Tibial nerve (tissue), 4 donors: ENCODE results near the gene SLC38A11.

Source experiments
- CTCF ChIP-seq, 5 experiments: fragments of 200-600 bp in 3 of 5; fragments of 450-650 bp in 2 of 5; sonication (generic) in 3 of 5; IDR thresholded peaks; one replicate each; pipeline ENCODE4 v1.5.1; 2016 to 2019; ENCODE audit warnings: antibody characterized with exemption in 5 of 5, mild to moderate bottlenecking in 3 of 5, moderate library complexity in 2 of 5
- EP300 ChIP-seq, 2 donors: sonication (generic); formaldehyde crosslinking; IDR thresholded peaks; one replicate each; pipeline ENCODE4 v1.6.1; 2017; ENCODE audit warnings: antibody characterized with exemption in 2 of 2, mild to moderate bottlenecking in 1 of 2
- POLR2A ChIP-seq, 2 donors: fragments of 450-650 bp; IDR thresholded peaks; one replicate each; pipeline ENCODE4 v1.6.1; 2017; ENCODE audit warnings: antibody characterized with exemption in 2 of 2, mild to moderate bottlenecking in 2 of 2, moderate library complexity in 2 of 2

GRCh38 chr2:164920430-164920829 lies 34.9 kb downstream of the SLC38A11 start:
- TF ChIP-seq POLR2A (IDR thresholded peaks at IDR 0.05) (no peak), EP300 (IDR thresholded peaks at IDR 0.05) (peak in 1 of 2 donors; percentile 10), CTCF (IDR thresholded peaks at IDR 0.05) (no peak)
